Stimulated activated CD4-positive, alpha-beta T cell treated with anti-CD3 and anti-CD28 coated beads, Interleukin-2, amount 100 ng/mL, for 24 hours (primary cell): ENCODE data around the gene RBM20.

Experiments used
- DNase-seq, 2 donors: peaks; one replicate each; pipeline ENCODE4 v3.0.0-alpha.2; 2020

Gene RBM20

GRCh38 chr10:110840225-110840922 is 196.2 kb downstream of the RBM20 start:
- no peak for DNase-seq

- no peak for DNase-seq
Measured at GRCh38 chr10:110840923-110841428, 196.8 kb downstream of the RBM20 start.

- DNase-seq = no peak
Measured at GRCh38 chr10:110841767-110842267, 197.7 kb downstream of the RBM20 start.

- no peak for DNase-seq
Measured at GRCh38 chr10:110842326-110842904, 198.3 kb downstream of the RBM20 start.

GRCh38 chr10:110843031-110843430 is 198.9 kb downstream of the RBM20 start:
- no peak for DNase-seq

GRCh38 chr10:110843796-110844616 is 199.9 kb downstream of the RBM20 start:
- DNase-seq = no peak

- DNase-seq = no peak
Measured at GRCh38 chr10:110844617-110844881, 200.4 kb downstream of the RBM20 start.

- no peak for DNase-seq
Measured at GRCh38 chr10:110845192-110845755, 201.1 kb downstream of the RBM20 start.

- no peak for DNase-seq
Measured at GRCh38 chr10:110845756-110846620, 201.9 kb downstream of the RBM20 start.

GRCh38 chr10:110847374-110847773 is 203.2 kb downstream of the RBM20 start:
- no peak for DNase-seq

- no peak for DNase-seq
Measured at GRCh38 chr10:110848106-110848505, 204.0 kb downstream of the RBM20 start.

GRCh38 chr10:110850099-110850498 is 206.0 kb downstream of the RBM20 start:
- DNase-seq = no peak

GRCh38 chr10:110851020-110851612 is 207.0 kb downstream of the RBM20 start:
- DNase-seq = no peak

GRCh38 chr10:110852255-110852896 is 208.2 kb downstream of the RBM20 start:
- DNase-seq = peak in 1 of 2 donors; percentile 45

GRCh38 chr10:110852947-110853346 is 208.8 kb downstream of the RBM20 start:
- no peak for DNase-seq

- no peak for DNase-seq
Measured at GRCh38 chr10:110853921-110854605, 209.9 kb downstream of the RBM20 start.

GRCh38 chr10:110857265-110858171 is 213.4 kb downstream of the RBM20 start:
- DNase-seq = no peak

- no peak for DNase-seq
Measured at GRCh38 chr10:110858297-110858934, 214.3 kb downstream of the RBM20 start.
